Non-pigmented ciliary epithelial cell (primary cell): ENCODE measurements around the gene OSBPL1A.

Source experiments
- DNase-seq: peaks from one replicate; pipeline ENCODE4 v3.0.0-alpha.2; 2010; ENCODE audit warnings: low read depth

Gene OSBPL1A

GRCh38 chr18:24219561-24220317, 177.9 kb downstream of the OSBPL1A start:
- no peak for DNase-seq

- no peak for DNase-seq
These were observed 182.7 kb downstream of the OSBPL1A start for GRCh38 chr18:24214913-24215312.

DNA sequence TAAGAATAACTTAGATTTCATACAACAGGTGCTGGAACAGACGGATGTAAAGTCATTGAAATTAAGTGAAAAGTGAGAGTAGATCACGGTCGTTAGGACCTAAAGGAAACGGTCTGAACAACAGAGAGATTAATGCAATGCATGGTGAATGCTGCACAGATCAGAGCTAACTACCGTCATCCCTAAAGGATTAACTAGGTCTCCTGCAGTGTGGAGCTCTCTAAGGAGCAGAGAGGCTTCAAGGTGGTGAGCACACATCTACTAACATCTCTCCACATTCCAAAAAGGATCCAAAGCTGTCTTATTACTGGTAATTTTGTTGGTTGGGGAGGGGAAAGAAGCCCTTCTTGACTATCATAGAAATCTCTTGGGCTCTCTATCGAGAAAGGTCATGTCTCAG, 183.5 kb downstream of the OSBPL1A start:
- DNase-seq = no peak

DNA sequence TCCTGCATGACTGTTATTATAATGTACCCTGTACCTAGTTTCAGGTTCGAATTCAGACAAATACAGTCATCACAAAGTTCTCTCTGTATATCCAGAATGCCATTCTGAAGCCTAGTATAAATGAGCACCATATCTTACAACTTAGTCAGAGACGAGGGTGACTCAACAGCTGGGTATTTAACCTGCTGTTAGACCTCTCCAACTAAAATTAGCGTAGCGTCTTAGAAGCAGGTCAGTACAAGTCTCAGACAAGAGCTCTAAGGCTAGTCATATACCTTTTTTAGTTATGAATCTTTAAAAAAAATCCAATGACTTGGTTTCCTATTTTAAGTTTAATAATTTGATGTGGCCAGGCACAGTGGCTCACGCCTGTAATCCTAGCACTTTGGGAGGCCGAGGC, 184.7 kb downstream of the OSBPL1A start:
- DNase-seq = peak; percentile 95

DNA sequence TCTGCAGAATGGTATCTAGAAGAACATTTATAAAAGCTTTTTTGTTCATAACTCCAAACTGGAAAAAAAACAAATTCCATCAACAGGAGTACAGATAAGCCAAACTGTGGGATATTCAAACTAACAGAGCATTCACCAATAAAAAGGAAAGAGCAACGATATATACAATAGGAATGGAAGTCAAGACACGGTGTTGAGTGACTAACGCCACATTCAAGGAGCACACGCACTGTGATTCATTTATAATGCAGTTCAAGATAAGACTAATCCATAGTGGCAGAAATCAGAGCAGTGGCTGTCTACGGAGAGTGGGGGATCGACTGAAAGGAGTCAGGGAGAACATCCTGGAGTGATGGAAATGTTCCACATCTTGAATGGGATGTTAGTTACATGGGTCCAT, 188.1 kb downstream of the OSBPL1A start:
- DNase-seq = no peak

- DNase-seq = no peak
These were observed 189.2 kb downstream of the OSBPL1A start for GRCh38 chr18:24208270-24209035.

GRCh38 chr18:24204904-24205303, 192.7 kb downstream of the OSBPL1A start:
- no peak for DNase-seq

- DNase-seq = no peak
These were observed 195.6 kb downstream of the OSBPL1A start for GRCh38 chr18:24201699-24202687.

- DNase-seq = no peak
These were observed 196.9 kb downstream of the OSBPL1A start for GRCh38 chr18:24200494-24201290.

DNA sequence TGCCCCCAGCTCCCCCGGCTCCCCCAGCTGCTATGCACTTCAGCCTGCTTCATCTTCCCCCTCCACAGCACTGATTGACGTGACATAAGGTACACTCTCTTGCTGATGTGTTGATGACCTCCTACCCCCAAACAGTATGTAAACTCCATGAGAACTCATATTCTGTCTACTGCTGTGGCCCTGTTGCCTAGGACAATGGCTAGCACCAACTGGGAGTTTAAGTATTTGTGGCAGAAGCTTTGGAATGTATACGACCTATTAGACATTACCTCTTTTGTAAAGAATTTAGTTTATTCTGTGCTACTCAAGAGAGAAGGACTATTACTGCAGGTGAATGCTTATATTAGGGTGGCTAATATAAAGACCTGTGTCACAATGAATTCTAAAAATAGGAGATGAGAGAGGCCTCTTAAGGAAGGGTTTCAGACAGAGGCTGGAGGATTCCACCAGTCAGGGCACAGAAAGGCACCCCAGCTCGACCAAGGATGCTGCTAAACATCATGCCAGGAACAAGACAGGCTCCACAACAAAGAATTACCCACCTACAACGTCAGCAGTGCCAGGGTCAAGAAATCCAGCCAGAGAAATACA, 198.2 kb downstream of the OSBPL1A start:
- DNase-seq = no peak

GRCh38 chr18:24198461-24198860, 199.2 kb downstream of the OSBPL1A start:
- DNase-seq = no peak

DNA sequence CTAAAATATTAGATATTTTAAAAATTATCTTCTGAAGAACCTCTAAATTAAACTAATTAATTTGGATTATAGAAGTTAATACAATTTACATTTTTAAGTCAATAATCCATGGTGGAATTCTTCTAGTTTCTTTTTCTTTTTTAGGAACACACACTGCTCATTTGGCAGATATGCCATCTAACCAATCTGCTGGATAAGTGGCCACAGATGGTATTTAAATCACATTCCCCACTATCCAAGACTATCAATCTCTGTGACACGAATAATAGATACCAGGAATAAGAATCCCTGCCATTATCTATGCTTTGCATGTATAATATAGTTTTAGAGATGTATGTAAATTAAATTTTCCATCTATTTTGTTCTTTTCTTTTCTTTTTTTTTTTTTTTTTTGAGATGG, 200.2 kb downstream of the OSBPL1A start:
- DNase-seq = no peak

- DNase-seq = no peak
These were observed 200.9 kb downstream of the OSBPL1A start for GRCh38 chr18:24196764-24197163.

- no peak for DNase-seq
These were observed 202.1 kb downstream of the OSBPL1A start for GRCh38 chr18:24195296-24196053.

GRCh38 chr18:24190590-24190989, 207.0 kb downstream of the OSBPL1A start:
- no peak for DNase-seq

GRCh38 chr18:24189664-24190346, 207.8 kb downstream of the OSBPL1A start:
- no peak for DNase-seq

DNA sequence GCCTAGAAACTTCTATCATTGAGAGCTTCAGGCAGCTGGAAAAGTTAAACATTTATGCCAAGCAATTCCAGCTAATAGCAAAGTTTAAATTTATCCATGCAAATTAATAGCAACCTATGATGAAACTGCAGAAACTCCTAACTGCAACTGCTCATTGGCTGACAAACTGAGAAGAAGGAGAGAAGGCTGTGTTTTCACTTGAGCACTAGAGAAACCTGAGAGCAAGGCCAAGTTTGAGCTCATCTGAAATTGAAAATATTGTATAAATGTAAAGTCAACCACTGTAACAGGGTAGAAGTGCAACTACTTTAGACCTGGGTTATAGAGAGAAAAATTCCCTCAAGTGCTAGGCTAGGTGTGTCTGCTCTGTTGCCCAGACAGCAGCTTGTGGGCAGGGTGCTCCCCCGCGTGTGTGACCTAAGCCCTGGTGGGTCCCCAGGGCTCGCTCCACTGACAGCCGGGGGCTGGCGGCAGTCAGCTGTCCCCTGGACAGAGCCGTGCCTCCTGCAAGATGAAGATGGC, 208.6 kb downstream of the OSBPL1A start:
- DNase-seq = no peak

DNA sequence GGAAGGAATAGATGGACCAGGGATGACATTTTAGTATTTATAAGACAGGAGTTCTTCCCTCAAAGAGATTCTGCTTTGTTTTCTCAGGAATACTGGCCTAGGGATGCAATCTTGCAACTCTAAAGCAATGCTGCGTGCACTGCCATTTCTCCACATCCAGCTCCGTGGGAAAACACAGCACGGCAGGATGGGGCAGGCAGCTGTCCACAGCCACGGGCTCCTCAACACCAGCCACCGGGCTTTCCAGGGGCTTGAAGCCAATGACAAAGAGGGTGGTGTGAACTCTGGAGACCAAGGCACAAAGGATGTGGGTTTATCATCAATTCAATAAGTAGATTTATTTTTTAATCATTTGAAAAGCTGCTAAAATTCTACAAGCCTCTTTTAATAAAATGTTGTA, 209.5 kb downstream of the OSBPL1A start:
- DNase-seq = no peak

DNA sequence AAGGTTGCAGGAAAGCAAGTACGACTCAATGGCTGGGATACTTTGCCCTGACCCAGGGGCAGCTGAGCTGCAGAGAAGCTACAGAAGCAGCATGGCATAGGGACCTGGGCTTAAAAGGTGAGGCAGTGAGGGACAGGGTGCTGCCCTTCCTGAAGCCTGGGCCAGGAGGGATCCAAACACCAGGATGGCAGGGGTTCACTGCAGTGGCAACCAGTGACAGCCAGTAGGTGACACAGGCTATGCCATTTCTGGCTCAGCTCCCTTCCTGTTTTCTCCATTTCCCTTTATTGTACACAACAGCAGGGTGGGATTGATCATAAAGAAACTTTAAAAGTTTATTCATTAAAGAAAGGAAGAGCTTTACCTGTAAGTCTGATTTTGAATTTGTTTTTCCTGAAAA, 209.9 kb downstream of the OSBPL1A start:
- no peak for DNase-seq
